Right atrium auricular region (tissue), 2 donors: Measurements from ENCODE around the gene TRIP10. TPM values are rescaled to one million over a fixed set of nuclear protein-coding genes. Genes with fewer than 3 reads are reported as not detected.
"Not testable (repeated sequence)": the region's sequence is repeated elsewhere in the genome, so short reads cannot be mapped to it uniquely, and the experiment has no call there.

ENCODE experiments used
- DNase-seq: peaks from one replicate; pipeline ENCODE4 v3.0.0-alpha.2; 2019; ENCODE audit warnings: low spot score
- H3K27ac ChIP-seq, 2 donors: fragments of 200-600 bp; sonication (generic); 1 replicate in 1 of 2; 2 replicates in 1 of 2; pipeline ENCODE4 v1.5.1; 2016 to 2019
- H3K27me3 ChIP-seq, 2 donors: fragments of 200-600 bp; sonication (generic); one replicate each; pipeline versions ENCODE4 v1.5.1 to v1.6.0; 2017 to 2019
- H3K36me3 ChIP-seq: fragments of 200-600 bp; sonication (generic); one replicate; pipeline ENCODE4 v1.5.1; 2016
- H3K4me1 ChIP-seq, 2 donors: fragments of 200-600 bp; sonication (generic); one replicate each; pipeline versions ENCODE4 v1.5.1 to v1.6.0; 2017 to 2019
- H3K4me3 ChIP-seq, 2 donors: fragments of 200-600 bp; sonication (generic); 1 replicate in 1 of 2; 2 replicates in 1 of 2; pipeline ENCODE4 v1.5.1; 2017 to 2019; ENCODE audit warnings: mild to moderate bottlenecking in 1 of 2, moderate library complexity in 1 of 2
- H3K9me3 ChIP-seq, 2 donors: fragments of 200-600 bp; sonication (generic); one replicate each; pipeline ENCODE4 v1.5.1; 2019
- total RNA-seq, 2 donors: library from RNA; depleted of rRNA; stranded (reverse); fragments of >200 nt; gene quantifications; one replicate each; pipeline ENCODE4 v1.1.0, GENCODE V29; 2016
- TF ChIP-seq, protein P1 (sequence below), 2 donors: fragments of 200-600 bp; sonication (generic); IDR thresholded peaks; one replicate each; pipeline ENCODE4 v1.5.1; 2019; ENCODE audit warnings: antibody characterized with exemption in 2 of 2

The TRIP10 gene
- total RNA-seq, 2 donors from 2014 or later = 39.6 to 65.3 TPM

DNA sequence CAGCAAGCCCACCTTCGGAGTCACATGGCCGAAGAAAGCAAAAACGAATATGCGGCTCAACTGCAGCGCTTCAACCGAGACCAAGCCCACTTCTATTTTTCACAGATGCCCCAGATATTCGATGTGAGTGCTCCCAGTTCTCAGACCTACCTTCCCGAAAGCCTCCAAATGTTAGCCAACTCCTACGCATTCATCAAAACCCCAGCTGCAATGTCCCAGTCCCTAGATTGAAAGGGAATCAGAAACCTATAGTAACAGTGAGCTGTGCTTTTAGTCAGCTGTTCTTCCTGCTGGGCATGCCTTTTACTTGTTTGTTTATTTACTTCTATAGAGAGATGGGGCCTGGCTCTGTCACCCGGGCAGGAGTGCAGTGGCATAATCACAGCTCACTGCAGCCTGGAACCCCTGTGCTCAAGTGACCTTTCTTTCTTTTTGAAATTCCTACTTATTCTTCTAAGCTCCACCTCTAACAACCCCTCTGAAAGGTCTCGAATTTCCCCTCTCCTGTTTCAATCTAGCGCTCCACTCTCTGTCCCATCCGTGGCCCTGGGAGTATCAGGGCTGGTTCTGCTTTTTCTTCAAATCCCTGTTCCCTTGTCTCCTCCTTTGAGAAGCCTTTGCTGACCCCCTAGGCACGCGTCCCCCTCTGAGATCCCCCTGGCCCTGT, 4.4 kb downstream of the TRIP10 start:
- DNase-seq = no peak
- H3K4me1 ChIP-seq = peaks cover 0 to 67% of the 10 kb centered on the region in 2 donors
- TF ChIP-seq, protein P1, sequence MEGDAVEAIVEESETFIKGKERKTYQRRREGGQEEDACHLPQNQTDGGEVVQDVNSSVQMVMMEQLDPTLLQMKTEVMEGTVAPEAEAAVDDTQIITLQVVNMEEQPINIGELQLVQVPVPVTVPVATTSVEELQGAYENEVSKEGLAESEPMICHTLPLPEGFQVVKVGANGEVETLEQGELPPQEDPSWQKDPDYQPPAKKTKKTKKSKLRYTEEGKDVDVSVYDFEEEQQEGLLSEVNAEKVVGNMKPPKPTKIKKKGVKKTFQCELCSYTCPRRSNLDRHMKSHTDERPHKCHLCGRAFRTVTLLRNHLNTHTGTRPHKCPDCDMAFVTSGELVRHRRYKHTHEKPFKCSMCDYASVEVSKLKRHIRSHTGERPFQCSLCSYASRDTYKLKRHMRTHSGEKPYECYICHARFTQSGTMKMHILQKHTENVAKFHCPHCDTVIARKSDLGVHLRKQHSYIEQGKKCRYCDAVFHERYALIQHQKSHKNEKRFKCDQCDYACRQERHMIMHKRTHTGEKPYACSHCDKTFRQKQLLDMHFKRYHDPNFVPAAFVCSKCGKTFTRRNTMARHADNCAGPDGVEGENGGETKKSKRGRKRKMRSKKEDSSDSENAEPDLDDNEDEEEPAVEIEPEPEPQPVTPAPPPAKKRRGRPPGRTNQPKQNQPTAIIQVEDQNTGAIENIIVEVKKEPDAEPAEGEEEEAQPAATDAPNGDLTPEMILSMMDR (IDR thresholded peaks at IDR 0.05) = no peak
- peak overlapping the region in 1 of 2 donors; percentile 29 for H3K4me3 ChIP-seq
- no peaks in the 10 kb centered on the region for H3K27me3 ChIP-seq
- no peaks in the 10 kb centered on the region for H3K9me3 ChIP-seq
- H3K27ac ChIP-seq = peak overlapping the region; percentile 82 to 92
- peaks cover 49% of the 10 kb centered on the region for H3K36me3 ChIP-seq

DNA sequence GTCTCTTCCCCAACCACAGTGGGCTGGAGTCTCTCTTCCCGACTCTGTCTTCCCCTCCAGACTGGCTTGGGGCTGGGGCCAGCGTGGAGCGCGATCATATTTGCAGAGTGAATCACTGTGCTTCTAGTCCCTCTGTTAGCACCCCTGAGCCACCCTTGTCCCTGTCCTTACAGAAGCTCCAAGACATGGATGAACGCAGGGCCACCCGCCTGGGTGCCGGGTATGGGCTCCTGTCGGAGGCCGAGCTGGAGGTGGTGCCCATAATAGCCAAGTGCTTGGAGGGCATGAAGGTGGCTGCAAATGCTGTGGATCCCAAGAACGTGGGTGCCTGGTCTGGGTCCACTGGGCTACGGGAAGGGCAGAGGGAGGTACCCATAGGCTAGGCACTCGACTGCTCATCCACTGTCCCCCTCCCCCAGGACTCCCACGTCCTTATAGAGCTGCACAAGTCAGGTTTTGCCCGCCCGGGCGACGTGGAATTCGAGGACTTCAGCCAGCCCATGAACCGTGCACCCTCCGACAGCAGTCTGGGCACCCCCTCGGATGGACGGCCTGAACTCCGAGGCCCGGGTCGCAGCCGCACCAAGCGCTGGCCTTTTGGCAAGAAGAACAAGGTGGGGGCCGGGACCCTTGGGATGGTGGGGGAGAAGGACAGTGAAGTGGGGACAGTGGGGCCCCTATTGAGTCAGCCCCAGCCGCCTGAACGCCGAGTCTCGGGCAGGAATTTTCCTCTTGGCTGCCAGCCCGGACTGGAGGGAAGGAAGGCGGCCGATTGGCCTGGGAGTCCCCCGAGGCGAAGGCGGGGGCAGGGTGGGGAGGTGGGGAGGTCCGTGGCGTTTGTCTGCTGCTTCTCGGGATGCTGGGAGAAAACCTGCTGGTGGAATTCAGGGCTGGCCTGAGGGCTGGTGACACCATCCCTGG, 5.2 kb downstream of the TRIP10 start:
- Histone ChIP-seq H3K27me3 (no peaks in the 10 kb centered on the region), H3K9me3 (no peaks in the 10 kb centered on the region), H3K4me3 (peak overlapping the region in 1 of 2 donors; percentile 29), H3K27ac (peak overlapping the region; percentile 82 to 92), H3K36me3 (peaks cover 57% of the 10 kb centered on the region), H3K4me1 (peaks cover 0 to 63% of the 10 kb centered on the region in 2 donors)
- TF ChIP-seq, protein P1 (IDR thresholded peaks at IDR 0.05) = no peak
- peak; percentile 91 for DNase-seq

DNA sequence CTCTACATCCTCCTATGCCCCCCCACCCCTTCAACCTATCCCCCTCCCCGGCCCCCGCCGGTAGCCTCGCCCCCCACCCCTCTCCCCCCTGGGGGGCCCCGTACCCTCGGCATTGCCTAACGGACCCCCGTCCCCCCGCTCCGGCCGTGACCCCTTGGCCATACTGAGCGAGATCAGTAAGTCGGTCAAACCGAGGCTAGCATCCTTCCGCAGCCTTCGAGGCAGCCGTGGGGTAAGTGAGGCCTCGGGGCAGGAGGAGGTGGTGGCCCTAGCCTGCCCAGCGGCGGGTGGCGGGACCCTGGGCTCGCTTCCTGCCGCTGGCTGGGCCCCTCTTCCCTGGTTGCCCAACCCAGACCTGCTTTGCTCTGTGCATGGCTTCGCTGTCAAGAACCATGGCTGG, 6.5 kb downstream of the TRIP10 start:
- H3K4me3 ChIP-seq = no peak overlapping the region
- H3K36me3 ChIP-seq = peaks cover 70% of the 10 kb centered on the region
- H3K4me1 ChIP-seq = peaks cover 0 to 59% of the 10 kb centered on the region in 2 donors
- H3K27ac ChIP-seq = peak overlapping the region in 1 of 2 donors; percentile 82
- DNase-seq = no peak
- no peaks in the 10 kb centered on the region for H3K27me3 ChIP-seq
- TF ChIP-seq, protein P1 (IDR thresholded peaks at IDR 0.05) = no peak
- H3K9me3 ChIP-seq = no peaks in the 10 kb centered on the region

DNA sequence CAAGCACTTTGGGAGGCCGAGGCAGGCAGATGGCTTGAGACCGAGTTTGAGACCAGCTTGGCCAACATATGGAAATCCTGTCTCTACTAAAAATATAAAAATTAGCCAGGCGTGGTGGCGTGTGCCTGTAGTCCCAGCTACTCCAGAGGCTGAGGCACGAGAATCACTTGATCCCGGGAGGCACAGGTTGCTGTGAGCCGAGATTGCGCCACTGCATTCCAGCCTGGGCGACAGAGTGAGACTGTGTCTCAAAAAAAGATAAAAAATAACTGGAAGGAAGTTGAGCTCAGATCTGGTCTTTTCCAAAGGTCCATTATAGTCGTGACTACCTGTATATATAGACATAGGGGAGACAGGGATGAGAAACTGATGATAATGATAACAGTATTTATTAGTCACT, 9.1 kb downstream of the TRIP10 start:
- H3K27ac ChIP-seq = peak overlapping the region in 1 of 2 donors; percentile 39
- H3K4me1 ChIP-seq = peaks cover 0 to 44% of the 10 kb centered on the region in 2 donors
- DNase-seq = peak; percentile 74
- peaks cover 78% of the 10 kb centered on the region for H3K36me3 ChIP-seq
- not testable (repeated sequence) for H3K9me3 ChIP-seq, H3K4me3 ChIP-seq, H3K27me3 ChIP-seq

DNA sequence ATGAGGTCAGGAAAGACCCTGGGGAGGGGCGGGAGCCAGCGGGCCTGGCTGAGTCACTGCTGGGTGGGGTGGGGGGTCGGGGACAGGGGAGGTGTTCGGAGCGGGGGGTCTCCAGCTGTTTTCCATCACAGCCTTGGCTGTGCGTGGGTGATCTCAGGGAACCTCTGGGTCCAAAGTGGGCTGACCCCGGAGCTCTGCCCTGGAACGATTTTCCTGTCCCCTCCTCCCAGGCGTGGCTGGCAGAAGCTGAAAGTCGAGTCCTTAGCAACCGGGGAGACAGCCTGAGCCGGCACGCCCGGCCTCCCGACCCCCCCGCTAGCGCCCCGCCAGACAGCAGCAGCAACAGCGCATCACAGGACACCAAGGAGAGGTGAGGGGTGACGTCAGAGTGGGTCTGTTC, 10.6 kb downstream of the TRIP10 start:
- peaks cover 75% of the 10 kb centered on the region for H3K36me3 ChIP-seq
- no peaks in the 10 kb centered on the region for H3K27me3 ChIP-seq
- peak; percentile 83 for DNase-seq
- no peaks in the 10 kb centered on the region for H3K9me3 ChIP-seq
- H3K4me1 ChIP-seq = peaks cover 0 to 31% of the 10 kb centered on the region in 2 donors
- H3K4me3 ChIP-seq = no peak overlapping the region
- H3K27ac ChIP-seq = peak overlapping the region in 1 of 2 donors; percentile 45
- TF ChIP-seq, protein P1 (IDR thresholded peaks at IDR 0.05) = no peak

DNA sequence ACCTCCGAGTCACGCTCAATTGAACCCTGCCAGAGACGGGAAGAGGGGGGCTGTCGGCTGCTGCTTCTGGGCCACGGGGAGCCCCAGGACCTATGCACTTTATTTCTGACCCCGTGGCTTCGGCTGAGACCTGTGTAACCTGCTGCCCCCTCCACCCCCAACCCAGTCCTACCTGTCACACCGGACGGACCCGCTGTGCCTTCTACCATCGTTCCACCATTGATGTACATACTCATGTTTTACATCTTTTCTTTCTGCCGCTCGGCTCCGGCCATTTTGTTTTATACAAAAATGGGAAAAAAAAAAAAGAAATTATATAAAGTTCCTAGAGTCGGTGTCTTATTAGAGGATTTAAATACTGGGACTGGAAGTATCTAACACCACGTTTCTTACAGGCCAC, 11.7 kb downstream of the TRIP10 start:
- peaks cover 65% of the 10 kb centered on the region for H3K36me3 ChIP-seq
- no peaks in the 10 kb centered on the region for H3K27me3 ChIP-seq
- H3K4me3 ChIP-seq = no peak overlapping the region
- DNase-seq = no peak
- peaks cover 0 to 19% of the 10 kb centered on the region in 2 donors for H3K4me1 ChIP-seq
- no peak overlapping the region for H3K27ac ChIP-seq
- H3K9me3 ChIP-seq = no peaks in the 10 kb centered on the region
- TF ChIP-seq, protein P1 (IDR thresholded peaks at IDR 0.05) = no peak
